ENCODE results near the gene GOLGA5.
"Not testable (repeated sequence)": the region's sequence is repeated elsewhere in the genome, so short reads cannot be mapped to it uniquely, and the experiment has no call there.

The GOLGA5 gene

DNA sequence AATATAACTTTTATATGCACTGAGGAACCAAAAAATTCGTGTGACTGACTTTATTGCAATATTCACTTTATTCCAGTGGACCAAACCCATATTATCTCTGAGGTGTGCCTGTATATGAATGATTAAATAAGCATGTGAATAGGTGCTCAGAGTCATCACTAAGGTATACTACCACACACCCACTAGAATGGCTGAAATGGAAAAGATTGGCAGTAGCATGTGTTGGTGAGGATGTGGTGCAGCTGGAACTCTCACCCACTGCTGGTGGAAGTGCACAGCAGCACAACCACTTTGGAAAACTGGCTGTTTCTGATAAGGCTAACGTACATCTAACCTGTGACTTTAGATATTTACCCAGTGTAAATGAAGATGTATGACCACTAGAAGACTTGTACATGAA lies 36.8 kb downstream of the GOLGA5 start:
- no peak for DNase-seq

DNA sequence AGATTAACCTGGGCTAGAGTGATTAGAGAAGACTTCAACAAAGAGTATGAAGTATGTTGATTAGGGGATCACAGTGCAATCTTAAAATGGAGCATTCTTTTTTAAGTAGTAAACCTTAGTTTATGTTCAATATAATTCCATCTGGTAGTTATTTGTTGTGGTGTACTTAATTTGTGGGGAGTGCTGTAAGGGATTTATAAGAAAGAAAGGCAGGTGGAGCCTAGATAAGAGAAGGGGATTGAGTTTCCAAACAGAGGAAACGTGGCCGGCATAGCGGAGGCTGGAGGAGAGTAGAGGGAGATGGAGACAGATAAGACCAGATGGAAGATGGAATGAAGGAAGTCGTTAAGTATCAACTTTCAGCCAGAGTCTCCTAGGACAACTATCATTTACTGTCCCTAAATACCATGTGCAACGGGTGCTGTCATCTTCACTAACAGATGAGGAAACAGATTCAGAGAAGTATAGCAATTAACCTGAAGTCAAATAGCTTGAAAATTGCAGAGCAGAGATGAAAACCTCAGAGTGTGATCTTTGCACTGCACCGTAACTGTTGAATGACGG lies 38.1 kb downstream of the GOLGA5 start:
- no peak for DNase-seq

DNA sequence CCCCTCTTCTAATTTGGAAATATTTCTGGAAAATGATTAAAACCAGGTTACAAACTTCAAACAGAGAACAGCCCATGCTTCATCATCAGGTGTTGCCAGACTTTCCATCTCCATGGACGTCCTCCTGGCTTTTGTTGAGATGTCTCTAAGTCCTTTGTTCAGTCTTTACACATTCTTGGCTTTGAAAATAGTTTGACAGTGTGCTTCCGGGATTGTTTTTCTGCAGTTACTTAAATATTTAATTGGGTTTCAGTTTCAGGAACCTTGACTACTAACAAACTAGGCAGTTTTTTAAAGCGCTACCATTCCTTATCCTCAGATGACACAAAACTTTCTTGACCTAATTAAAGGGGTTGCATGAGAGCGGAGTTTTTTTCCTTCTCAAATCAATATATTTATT lies 47.8 kb downstream of the GOLGA5 start:
- DNase-seq, result no peak

DNA sequence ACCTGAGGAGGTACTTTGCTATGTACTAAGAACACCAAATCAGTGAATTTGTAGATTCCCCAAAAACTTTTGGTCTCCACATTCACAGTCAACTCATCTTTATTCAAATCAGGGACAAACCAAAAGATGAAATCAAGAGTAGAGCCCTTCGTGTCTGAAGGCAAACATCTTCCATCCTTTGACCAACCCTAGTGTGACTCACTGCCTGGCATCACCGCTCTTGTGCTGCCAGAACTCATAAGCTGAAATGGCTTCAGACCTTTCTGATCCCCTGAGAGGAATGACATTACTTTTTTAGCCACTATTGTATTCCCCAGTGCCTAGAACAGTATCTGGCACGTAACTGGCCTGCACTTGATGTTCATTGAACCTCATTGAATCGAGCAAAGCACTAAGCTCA lies 50.1 kb downstream of the GOLGA5 start:
- DNase-seq, result peak; percentile 7

DNA sequence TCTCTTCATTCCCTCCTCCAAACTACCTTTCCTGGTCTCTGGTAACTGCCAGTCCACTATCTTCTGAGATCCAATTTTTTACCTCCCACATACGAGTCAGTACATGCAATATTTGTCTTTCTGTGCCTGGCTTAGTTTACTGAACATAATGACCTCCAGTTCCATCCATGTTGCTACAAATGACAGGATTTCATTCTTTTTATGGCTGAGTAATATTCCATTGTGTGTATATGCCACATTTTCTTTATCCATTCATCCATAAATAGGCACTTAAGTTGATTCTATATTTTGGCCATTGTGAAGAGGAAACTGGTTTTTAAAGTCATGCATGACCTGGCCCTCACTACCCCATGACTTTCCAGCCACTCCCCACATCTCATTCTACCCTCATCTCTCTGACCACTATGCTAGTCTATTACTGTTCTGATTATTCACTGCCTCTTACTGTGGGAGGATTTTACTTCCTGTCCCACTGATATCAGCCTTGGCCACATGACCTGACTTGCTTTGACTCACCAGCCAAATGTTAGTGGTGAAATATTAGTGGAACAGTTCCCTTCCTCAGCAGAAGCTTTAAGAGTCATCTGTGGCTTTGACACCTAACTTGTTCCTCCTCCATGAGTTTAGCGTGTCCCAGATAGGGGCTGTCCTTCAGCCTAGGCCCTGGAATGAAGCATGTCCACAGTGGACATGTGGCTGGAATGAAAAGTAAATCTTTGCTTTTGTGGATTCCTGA lies 52.2 kb downstream of the GOLGA5 start:
- DNase-seq, result peak; percentile 94

DNA sequence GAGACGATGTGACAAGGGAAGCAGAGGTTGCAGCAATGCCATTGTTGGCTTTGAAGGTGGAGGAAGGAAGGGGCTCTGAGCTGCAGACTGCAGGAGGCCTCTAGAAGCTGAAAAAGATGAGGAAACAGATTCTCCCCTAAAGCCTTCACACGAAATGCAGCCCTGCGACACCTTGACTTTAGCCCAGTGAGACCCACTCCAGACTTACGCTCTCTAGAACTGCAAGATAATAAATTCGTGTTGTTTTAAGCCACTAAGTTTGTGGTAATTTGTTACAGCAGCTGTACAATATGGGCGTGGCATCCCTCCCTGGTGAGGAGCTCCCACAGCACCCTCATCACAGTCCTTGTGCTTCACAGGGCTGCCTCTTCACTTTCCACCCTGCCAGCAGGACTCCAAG lies 53.2 kb downstream of the GOLGA5 start:
- no peak for DNase-seq

DNA sequence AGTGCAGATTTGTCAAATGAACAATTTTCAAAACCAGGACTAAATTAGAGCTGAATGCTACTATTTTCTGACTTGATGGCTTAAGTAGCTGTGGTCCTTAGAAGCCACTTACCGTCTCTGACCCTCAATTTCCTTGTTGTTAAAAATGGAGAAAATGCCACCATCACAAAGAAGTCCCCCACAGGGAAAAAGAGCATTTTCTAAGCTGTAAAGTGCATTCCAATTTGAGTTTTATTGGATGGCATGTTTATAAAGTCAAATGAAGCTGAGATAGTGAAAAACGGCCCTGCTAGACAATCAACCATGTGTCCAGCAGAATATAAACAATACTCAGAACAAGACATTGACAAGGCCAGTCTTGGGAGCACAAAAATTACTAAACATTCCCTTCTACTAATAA lies 53.6 kb downstream of the GOLGA5 start:
- DNase-seq, result no peak

DNA sequence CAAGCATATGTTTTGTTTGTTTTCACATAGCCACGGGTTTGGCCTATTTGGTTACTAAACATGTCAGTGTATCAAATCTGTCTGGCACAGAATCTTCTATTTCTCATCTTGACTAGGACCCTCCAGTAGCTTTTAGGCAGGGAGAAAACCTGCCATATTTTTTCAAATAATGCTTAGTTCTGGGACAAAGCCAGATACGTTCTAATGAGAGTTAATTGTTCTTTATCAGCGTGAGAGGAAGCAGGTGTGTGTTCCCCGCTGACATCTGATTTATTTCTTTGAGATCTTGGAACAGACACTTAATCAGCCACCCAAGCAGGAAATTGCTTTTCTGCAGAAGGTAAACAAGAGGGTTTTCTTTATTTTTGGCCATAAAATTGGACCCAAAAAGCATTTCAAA lies 54.8 kb downstream of the GOLGA5 start:
- DNase-seq, result no peak

DNA sequence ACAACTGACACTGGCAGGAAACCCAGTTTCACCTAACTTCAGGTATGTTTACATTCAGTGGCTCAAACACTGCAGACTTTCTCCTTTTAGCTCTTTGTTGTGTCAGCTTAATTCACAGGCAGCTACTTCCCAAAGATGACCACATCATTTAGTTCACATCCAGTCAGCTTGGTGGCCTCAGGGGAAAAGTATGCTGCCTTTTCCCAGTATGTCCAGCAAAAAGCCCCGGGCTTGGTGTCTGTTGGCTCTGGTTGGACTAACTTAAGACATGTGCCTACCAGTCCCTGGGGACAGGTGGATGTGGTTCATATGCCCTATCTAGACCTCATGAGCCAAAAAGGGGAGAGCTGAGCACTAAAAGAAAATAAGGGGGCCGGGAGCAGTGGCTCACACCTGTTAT lies 56.4 kb downstream of the GOLGA5 start:
- DNase-seq, result no peak

DNA sequence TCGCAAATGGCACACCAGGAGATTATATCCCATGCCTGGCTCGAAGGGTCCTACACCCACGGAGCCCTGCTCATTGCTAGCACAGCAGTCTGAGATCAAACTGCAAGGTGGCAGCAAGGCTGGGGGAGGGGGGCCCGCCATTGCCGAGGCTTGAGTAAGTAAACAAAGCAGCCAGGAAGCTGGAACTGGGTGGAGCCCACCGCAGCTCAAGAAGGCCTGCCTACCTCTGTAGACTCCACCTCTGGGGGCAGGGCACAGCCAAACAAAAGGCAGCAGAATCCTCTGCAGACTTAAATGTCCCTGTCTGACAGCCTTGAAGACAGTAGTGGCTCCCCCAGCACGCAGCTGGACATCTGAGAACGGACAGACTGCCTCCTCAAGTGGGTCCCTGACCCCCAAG lies 59.0 kb downstream of the GOLGA5 start:
- not testable (repeated sequence) for DNase-seq

DNA sequence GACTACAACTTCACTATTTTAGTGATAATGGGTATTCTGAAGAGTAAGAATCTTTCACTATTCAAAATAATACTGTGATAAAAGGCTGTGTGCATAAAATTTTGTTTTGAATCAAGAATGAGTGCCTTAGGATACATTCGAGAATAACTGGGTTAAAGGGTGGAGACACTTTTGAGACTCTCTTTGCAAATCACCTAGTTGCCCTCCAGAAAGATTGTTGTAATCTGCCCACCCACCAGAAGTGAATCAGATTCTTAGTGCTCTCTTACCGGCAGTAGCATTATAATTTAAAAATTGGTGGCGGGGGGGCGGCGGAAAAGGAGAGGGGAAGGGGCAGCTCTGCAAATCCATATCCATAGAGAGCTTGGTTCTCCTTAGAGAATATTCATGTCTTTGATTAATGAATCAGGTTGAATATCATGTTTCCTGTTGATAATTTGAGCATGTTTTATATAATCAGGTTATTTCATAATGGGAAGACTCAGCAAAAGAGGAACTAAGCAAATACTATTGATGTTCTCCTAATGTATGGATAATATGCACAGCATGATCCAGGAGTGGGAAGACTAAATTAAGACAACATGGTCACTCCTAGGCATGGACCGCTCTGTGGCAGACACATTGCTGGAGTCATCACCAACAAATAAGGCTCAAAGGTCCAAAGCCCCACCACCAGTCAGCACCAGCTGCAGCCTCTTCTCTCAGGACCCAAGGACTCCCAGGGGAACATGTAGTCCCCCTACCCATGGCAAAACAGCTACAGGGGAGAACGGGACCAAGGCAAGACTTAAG lies 66.1 kb downstream of the GOLGA5 start:
- no peak for DNase-seq

DNA sequence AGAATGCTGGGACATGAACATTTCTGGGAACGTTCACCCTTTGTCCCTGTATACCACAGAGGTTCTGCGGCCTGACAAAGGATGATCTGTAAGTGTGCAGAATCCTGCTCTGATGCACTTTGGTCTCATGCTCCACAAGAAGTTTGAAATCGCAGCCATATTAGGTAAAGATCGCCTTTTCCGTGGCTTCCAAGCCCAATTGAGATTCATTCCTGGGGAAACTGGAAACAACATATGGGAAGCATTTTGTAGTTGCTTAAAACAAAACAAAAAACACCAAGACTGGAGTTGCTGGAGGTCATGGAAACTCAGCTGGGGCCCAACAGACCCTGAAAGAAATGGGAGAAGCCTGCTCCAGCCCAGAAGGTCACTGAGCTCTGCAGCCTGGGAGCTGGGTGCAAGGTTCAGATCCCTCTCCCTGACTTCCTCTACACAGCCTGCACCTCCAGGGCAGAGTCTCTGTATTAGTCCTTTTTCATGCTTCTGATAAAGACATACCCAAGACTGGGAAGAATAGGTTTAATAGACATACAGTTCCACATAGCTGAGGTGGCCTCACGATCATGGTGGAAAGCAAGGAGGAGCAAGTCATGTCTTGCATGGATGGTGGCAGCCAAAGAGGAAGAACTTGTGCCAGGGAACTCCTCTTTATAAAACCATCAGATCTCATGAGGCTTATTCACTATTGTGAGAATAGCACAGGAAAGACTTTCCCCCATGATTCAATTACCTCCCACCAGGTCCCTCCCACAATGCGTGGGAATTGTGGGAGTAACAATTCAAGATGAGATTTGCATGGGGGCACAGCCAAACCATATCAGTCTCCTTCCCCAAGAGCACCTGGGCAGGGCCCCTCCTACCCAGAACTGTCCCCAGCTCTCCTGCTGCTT lies 68.0 kb downstream of the GOLGA5 start:
- no peak for DNase-seq

DNA sequence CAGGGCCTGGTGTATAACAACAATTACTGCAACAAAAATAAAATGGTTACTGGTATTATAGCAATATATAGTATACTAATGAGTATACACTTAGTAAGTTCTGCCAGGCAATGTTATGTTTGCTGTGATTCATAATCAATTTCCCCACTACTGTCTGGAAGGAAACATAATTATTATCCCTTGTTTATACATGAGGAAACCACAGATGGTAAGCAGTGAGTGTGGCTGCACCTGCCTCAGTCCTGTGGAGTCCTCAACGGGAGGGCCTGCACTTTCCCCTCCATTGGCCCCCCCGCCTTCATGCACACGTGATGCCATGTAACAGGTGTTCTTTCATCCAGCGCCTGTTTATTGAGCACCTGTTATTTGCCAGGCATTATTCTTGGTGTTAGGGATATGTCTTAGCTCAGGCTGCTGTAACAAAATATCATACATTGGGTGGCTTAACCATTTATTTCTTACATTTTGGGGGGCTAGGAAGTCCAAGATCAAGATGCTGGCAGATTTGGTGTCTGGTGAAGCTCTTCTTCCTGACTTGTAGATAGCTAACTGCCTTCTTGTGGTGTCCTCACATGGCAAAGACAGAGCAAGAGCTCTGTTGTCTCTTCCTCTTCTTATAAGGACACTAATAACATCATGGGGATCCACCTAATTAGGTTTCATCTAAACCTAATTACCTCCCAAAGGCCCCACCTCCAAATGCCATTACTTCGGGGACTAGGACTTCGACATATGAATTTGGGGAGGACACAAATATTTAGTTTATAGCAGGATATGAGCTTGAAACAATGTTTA lies 69.4 kb downstream of the GOLGA5 start:
- no peak for DNase-seq

DNA sequence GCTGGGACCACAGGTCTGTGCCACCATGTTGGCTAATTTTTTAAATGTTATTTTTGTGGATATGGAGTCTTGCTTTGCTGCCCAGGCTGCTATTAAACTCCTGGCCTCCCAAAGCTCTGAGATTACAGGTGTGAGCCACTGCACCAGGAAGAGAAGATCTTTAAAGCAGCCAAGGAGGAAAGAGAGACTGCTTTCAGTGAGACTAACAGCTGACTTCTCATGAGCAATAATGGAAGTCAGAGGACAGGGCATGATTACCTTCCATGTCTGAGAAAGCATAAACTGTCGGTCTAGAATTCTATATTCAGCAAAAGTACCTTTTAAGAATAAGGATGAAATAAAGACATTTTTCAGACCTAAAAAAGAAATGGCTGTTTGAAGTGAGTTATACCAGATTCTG lies 71.6 kb downstream of the GOLGA5 start:
- DNase-seq, result no peak

DNA sequence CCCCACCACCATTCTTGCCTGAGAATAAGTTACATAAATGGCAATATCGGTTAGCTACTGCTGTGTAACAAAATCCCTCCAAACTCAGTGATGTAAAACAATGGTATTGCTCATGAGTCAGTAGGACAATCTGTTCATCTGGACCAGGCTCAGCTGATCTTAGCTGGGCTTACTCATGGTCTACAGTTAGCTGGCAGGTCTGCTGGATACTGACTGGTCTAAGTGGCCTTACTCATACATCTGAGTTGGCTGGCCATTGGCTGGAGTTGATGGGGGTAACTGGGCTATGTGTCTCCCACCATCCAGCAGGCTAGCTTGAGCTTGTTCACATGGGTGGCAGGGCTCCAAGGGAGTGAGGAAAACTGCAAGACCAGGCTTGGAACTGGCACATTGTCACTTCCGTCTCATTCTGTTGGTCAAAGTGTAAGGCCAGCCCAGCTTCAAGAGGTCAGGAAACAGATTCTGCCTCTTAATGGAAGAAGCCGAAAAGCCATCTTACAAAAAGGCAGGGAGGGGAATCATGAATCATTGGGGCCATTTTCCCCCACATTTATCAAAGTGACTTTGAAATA lies 72.2 kb downstream of the GOLGA5 start:
- no peak for DNase-seq

DNA sequence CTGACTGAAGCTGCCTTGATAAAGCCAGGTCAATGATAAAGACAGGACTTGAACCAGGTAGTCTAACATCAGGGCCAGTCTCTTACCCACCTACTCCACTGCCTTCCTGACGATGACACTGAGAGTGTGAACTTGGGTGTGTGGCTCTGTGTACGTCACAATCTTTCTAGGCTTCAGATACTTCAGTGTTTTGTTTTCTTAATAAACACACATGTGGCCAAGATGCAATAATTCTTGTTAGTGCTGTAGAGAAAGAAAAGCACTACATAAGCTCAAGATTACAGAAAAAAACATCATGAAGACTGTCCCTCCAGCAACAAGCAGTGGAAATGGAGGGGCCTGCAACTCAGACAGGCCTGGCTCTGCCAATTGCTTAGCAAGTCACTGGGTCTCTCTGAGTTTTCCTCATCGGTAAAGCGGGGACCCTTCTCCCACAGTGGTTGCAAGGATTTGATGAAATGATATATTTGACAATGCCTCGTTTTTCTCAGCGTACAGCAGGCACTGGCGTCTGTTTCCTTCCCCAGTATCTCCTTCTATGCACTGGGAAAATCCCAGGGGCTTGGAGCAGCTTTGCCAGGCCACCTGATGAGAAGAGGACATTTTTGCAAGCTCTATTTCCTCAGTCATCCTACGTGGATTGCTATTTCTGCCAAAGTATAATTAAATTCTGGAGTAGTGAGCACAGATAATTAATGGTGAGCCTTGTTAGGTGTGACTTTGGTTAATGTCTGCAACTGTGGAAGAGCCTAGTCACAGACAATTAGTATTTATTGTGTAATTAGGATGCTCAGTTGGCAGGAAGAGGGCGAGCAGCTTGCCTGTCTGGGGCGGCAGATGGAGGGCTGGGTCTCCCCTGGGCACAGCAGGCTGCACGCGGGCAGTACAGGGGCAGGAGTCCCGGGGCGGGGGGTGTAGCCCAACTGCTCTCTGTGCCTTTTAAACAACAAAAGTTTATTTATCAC lies 73.1 kb downstream of the GOLGA5 start:
- DNase-seq, result no peak

DNA sequence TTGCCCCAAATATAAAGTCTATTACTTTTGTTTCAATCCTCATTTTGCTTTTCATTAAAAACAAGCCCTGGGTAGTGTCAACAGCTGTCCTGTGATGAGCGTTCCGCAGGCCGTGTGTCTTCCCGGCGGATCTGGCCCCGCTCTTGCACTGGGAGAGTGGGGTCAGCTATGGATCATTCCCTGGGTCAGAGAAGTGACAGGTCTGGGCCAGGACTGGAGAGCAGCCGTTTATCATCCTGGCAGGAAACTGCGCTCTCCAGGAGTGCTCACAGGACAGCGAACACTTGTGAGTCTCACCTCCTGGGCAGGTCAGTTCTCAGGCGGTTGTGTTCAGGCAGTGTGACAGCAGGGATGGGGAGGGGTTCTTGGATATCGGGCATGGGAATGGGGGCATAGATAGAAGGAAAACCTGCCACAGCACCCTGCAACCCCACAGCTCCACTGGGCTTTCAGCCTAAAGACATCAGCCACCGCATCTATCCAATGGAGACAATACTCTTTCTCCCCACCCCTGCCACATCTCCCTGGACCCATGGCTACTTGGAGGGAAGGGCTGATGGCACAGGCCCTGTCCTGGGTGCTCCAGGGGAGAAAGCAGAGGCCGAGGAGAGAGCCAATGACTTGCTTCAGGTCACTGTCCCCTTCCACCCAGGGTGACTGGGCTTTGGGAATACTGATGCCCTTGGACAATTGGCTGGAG lies 81.0 kb downstream of the GOLGA5 start:
- no peak for DNase-seq

DNA sequence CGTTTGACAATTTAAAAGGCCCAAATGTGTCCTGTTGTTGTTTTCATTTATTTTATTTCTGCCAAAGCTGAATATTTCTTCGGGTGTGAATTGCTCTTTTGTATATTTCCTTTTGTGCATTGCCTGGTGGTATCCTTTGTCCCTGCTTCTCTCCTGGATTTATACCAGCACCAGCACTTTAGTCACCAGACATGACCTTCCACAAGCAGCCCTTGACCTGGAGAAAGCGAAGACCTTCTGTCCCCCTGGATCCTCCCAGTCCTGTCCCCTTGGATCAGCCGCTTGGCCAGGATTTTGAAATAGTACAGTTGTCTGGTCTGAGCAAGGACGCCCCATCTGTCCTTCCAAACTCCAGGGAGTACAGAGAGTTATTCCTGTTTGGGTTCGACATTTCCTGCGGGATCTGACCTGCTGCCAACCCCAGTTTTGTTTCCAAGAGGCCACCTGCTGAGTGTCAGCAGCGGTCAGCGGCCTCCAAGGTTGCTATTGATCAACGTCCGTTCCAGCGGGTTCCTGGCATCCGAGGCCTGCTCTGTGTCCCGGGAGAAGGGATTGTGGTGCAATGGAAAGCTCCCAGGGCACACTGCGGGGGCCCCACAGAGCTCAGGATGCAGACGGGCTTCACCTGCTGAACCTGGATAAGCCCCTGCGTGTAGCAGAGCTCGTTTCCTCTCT lies 83.8 kb downstream of the GOLGA5 start:
- no peak for DNase-seq

DNA sequence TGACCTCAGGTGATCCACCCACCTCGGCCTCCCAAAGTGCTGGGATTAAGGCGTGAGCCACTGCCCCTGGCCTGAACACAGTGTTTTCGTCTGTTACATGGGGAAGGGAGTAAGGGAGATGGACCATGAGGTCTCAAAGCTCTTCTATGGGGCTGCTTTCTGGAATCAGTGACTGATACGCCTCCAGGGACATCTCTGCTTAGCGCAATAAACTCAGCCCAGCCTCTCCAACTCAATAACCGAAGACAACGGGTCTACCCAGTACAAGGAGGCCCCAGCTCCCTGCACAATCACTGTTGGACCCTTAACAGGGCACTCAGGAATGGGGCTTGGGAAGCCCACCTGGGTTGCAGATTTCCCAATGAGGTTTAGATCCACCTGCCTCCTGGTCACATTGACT lies 86.2 kb downstream of the GOLGA5 start:
- DNase-seq, result no peak

DNA sequence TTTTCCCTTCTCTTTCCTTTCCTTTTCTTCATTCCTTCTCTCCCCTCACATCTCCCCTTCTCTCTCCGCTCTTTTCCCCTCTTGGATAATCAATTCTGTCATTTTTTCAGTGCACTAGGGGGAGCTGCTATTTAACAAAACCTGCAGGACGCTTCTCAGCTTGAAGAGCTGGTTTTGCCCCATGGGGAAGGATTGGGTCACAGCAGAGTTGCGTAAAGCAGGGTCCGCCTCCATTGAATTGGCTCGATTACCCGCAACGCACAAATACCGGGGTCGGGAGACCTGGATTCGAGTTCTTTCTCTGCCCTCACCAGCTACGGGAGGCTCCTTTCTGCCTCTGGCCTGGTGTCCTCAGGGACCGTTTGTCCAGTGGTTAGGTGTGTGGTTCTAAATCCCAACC lies 86.7 kb downstream of the GOLGA5 start:
- peak; percentile 74 for DNase-seq

Data from MV-4-11 (cell line).